ENCODE measurements around the gene MAGI1.

MAGI1 gene

DNA sequence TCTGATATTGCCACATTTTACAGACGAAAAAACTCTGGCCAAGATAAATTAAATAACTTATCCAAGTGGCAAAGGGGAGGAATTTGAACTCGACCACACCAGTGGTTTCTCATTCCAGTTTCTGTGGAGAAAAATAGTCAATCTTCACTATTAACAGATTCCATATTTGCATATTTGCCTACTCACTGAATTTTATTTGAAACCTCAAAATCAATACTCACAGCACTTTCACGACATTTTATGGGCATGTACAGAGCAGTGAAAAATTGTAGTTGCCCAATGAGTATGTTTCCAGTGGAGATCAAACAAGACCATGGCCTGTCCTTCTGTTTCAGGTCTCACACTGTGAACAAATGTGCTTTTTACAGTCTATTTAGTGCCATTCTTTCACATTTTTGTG lies 374.3 kb downstream of the MAGI1 start:
- TF ChIP-seq, protein P1, sequence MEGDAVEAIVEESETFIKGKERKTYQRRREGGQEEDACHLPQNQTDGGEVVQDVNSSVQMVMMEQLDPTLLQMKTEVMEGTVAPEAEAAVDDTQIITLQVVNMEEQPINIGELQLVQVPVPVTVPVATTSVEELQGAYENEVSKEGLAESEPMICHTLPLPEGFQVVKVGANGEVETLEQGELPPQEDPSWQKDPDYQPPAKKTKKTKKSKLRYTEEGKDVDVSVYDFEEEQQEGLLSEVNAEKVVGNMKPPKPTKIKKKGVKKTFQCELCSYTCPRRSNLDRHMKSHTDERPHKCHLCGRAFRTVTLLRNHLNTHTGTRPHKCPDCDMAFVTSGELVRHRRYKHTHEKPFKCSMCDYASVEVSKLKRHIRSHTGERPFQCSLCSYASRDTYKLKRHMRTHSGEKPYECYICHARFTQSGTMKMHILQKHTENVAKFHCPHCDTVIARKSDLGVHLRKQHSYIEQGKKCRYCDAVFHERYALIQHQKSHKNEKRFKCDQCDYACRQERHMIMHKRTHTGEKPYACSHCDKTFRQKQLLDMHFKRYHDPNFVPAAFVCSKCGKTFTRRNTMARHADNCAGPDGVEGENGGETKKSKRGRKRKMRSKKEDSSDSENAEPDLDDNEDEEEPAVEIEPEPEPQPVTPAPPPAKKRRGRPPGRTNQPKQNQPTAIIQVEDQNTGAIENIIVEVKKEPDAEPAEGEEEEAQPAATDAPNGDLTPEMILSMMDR (IDR thresholded peaks at IDR 0.05; ENCODE audit: control extremely low read depth, extremely low read depth, low read depth, missing control alignments), result no peak
- no peak for DNase-seq (ENCODE audit: extremely low spot score)
- CTCF ChIA-PET, result interaction anchor here (1.4 kb wide), 1 partner anchor 9 kb away, joined by 5 read pairs; no protein-coding TSS in a partner anchor
- POLR2A ChIA-PET, result no interaction called here

DNA sequence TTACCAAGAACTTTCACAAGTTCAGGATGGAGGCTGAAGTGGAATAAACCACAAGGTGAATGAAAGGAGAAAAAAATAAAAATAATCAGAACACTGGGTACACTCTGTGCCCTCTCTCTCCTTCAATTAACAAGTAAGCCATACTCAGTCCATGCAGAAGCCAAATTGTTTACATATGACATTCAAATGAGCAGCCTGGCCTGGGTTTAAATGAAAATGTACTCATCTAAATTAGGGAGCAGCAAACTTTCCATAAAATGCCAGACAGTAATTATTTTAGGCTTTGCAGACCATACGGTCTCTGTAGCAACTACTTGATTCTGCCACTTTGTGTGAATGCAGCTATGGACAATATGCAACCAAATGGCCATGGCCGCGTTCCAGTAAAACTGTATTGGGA lies 376.6 kb downstream of the MAGI1 start:
- POLR2A ChIA-PET, result no interaction called here
- no peak for DNase-seq (ENCODE audit: extremely low spot score)
- TF ChIP-seq, protein P1 (IDR thresholded peaks at IDR 0.05; ENCODE audit: control extremely low read depth, extremely low read depth, low read depth, missing control alignments), result no peak
- CTCF ChIA-PET, result no interaction called here

- ChIA-PET CTCF (interaction anchor here (1.4 to 1.7 kb wide), 3 partner anchors 9 to 13 kb away, joined by 3 to 6 read pairs (median 3); no protein-coding TSS in a partner anchor), POLR2A (no interaction called here)
- DNase-seq (ENCODE audit: extremely low spot score), result no peak
- TF ChIP-seq, protein P1 (IDR thresholded peaks at IDR 0.05; ENCODE audit: control extremely low read depth, extremely low read depth, low read depth, missing control alignments), result no peak
Measured at GRCh38 chr3:65660000-65660598, 378.6 kb downstream of the MAGI1 start.

GRCh38 chr3:65659396-65659795 lies 379.3 kb downstream of the MAGI1 start:
- TF ChIP-seq, protein P1 (IDR thresholded peaks at IDR 0.05; ENCODE audit: control extremely low read depth, extremely low read depth, low read depth, missing control alignments), result no peak
- ChIA-PET POLR2A (no interaction called here), CTCF (interaction anchor here (1.3 to 1.7 kb wide), 4 partner anchors 10 to 14 kb away, joined by 3 to 6 read pairs (median 3); no protein-coding TSS in a partner anchor)
- DNase-seq (ENCODE audit: extremely low spot score), result no peak

DNA sequence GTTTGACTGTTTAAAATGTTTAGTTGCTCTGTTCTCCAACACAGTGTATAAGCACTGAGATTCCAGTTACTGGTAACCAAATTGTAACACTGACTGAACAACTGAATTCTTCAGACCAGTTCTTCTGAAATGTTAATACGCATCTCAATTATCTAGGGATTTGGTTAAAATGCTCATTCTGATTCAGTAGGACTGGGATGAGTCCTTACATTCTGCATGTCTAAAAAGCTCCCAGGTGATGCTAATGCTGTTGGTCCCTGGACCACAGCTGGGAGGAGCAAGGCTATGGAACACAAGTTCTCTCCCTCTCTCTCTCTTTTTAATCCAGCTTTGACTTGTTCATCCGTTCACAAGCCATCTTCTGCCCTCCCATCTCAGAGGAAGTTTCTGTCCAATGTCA lies 380.3 kb downstream of the MAGI1 start:
- ChIA-PET CTCF (interaction anchor here (1.3 to 1.7 kb wide), 2 partner anchors 11 to 15 kb away, joined by 3 to 6 read pairs; no protein-coding TSS in a partner anchor), POLR2A (no interaction called here)
- no peak for DNase-seq (ENCODE audit: extremely low spot score)
- TF ChIP-seq, protein P1 (IDR thresholded peaks at IDR 0.05; ENCODE audit: control extremely low read depth, extremely low read depth, low read depth, missing control alignments), result no peak

DNA sequence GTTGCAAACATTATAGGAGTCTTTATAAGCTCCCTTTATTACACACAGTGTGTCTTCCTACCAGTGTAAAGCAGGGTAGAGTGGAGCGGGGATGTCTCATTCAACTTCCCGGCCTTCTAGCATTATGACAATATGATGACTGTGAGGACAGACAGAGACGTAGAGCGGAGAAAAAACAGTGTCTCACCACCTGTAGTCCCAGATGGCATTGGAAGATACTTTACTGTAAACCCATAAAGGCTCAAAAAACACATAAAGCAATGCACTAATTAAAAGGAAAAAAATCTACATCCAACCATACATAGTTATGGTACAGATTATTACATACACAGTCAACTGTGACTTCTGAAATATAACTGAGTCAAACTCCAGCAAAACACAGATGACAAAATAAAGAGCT lies 383.7 kb downstream of the MAGI1 start:
- DNase-seq (ENCODE audit: extremely low spot score), result no peak
- TF ChIP-seq, protein P1 (IDR thresholded peaks at IDR 0.05; ENCODE audit: control extremely low read depth, extremely low read depth, low read depth, missing control alignments), result no peak
- ChIA-PET POLR2A (no interaction called here), CTCF (interaction anchor here (1.4 kb wide), 1 partner anchor 17 kb away, joined by 4 read pairs; no protein-coding TSS in a partner anchor)

All from GM10248 (cell line).